Activated naive CD8-positive, alpha-beta T cell treated with anti-CD3 and anti-CD28 coated beads, Interleukin-2, amount 50 U/mL, for 16 hours (primary cell): ENCODE results near the gene RETREG1.
"Not testable (repeated sequence)": the region's sequence is repeated elsewhere in the genome, so short reads cannot be mapped to it uniquely, and the experiment has no call there.

Source experiments
- DNase-seq: peaks from one replicate; pipeline ENCODE4 v3.0.0-alpha.2; 2020; ENCODE audit warnings: low read depth, low spot score

The RETREG1 gene

GRCh38 chr5:16552666-16553343 lies 64.0 kb downstream of the RETREG1 start:
- peak; percentile 32 for DNase-seq

GRCh38 chr5:16551628-16552027 lies 65.2 kb downstream of the RETREG1 start:
- DNase-seq, result no peak

GRCh38 chr5:16550316-16550952 lies 66.4 kb downstream of the RETREG1 start:
- no peak for DNase-seq

- DNase-seq, result no peak
Measured at GRCh38 chr5:16549491-16550206, 67.1 kb downstream of the RETREG1 start.

GRCh38 chr5:16548812-16549211 lies 68.0 kb downstream of the RETREG1 start:
- DNase-seq, result no peak

GRCh38 chr5:16548115-16548514 lies 68.7 kb downstream of the RETREG1 start:
- no peak for DNase-seq

- DNase-seq, result no peak
Measured at GRCh38 chr5:16547200-16547842, 69.5 kb downstream of the RETREG1 start.

- no peak for DNase-seq
Measured at GRCh38 chr5:16546732-16547131, 70.1 kb downstream of the RETREG1 start.

- no peak for DNase-seq
Measured at GRCh38 chr5:16544607-16545374, 72.0 kb downstream of the RETREG1 start.

- not testable (repeated sequence) for DNase-seq
Measured at GRCh38 chr5:16543206-16543605, 73.6 kb downstream of the RETREG1 start.

- no peak for DNase-seq
Measured at GRCh38 chr5:16542236-16542635, 74.6 kb downstream of the RETREG1 start.

GRCh38 chr5:16541592-16541991 lies 75.2 kb downstream of the RETREG1 start:
- DNase-seq, result not testable (repeated sequence)

GRCh38 chr5:16540421-16540820 lies 76.4 kb downstream of the RETREG1 start:
- DNase-seq, result no peak

GRCh38 chr5:16539169-16539666 lies 77.6 kb downstream of the RETREG1 start:
- no peak for DNase-seq

GRCh38 chr5:16538006-16538405 lies 78.8 kb downstream of the RETREG1 start:
- no peak for DNase-seq

- no peak for DNase-seq
Measured at GRCh38 chr5:16536818-16537217, 80.0 kb downstream of the RETREG1 start.

- DNase-seq, result no peak
Measured at GRCh38 chr5:16536246-16536645, 80.6 kb downstream of the RETREG1 start.

GRCh38 chr5:16534280-16534679 lies 82.5 kb downstream of the RETREG1 start:
- no peak for DNase-seq

GRCh38 chr5:16531063-16531648 lies 85.6 kb downstream of the RETREG1 start:
- DNase-seq, result no peak

GRCh38 chr5:16529306-16529705 lies 87.5 kb downstream of the RETREG1 start:
- DNase-seq, result no peak
